ENCODE data around the gene ARID5B. TPM values are rescaled to one million over a fixed set of nuclear protein-coding genes. Genes with fewer than 3 reads are reported as not detected.

ARID5B gene
- total and polyA plus RNA-seq, 2 donors (not counting 3 experiments of a cell fraction or from before 2014, with no cell fraction given) = 5.6 to 8.9 TPM

DNA sequence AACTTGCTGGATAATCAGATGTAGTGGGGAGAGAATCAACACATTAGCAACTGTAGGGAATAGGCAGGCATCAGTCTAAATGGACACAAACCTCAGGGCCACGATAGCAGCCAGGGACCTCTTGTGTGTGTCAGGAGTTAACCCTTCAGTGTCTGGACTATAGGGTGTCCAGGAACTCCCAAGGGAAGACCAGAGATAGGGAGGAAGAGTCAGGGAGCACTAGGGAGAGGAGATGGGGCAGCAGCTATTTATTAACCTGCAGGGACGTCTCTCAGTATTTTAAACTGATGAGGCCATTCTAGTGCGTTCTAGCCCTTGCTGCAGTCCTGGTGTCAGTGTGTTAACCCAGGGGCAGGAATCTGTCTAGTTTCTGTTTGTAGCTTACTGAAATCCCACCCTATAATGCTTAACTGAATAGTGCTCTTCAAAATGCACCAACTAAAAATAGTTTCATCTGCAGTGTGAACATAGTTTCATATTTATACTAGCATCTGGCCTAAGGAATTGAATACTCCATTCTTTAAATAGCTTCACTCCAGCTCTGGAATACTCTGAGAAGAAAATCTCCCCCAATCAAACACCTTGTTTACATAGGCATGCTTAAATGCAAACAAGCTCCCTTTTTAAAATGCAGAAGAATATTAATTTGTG is 62.7 kb downstream of the ARID5B start:
- Histone ChIP-seq H3K9me3 (replicated peaks; ENCODE audit: control insufficient read depth, insufficient read depth, low read length) (no peaks in the 10 kb centered on the region), H3K4me1 (ENCODE audit: control insufficient read depth, extremely low read depth, insufficient read depth, low read length) (no peaks in the 10 kb centered on the region), H3K27me3 (ENCODE audit: control insufficient read depth in 2 of 2, insufficient read depth in 2 of 2, low read length in 2 of 2) (no peaks in the 10 kb centered on the region), H2AFZ (ENCODE audit: low read depth, low read length) (no peak overlapping the region), H4K20me1 (replicated peaks; ENCODE audit: control insufficient read depth, extremely low read depth, insufficient read depth, low read length) (no peaks in the 10 kb centered on the region), H3K9me1 (replicated peaks; ENCODE audit: control insufficient read depth, extremely low read depth, insufficient read depth, low read length) (no peaks in the 10 kb centered on the region), H3K9ac (replicated peaks; ENCODE audit: extremely low read depth, insufficient read depth, low read length) (no peak overlapping the region), H3K4me3 (replicated peaks in 1 of 3; ENCODE audit: insufficient read depth in 1 of 3, low read depth in 1 of 3, low read length in 3 of 3) (no peak overlapping the region), H3K36me3 (ENCODE audit: control insufficient read depth in 2 of 2, extremely low read depth in 1 of 2, insufficient read depth in 2 of 2, low read length in 2 of 2) (no peaks in the 10 kb centered on the region), H3K27ac (ENCODE audit: insufficient read depth, low read depth, low read length) (no peak overlapping the region), H3K79me2 (ENCODE audit: control insufficient read depth, insufficient read depth, low read length) (no peaks in the 10 kb centered on the region), H3K4me2 (ENCODE audit: insufficient read depth, low read length) (no peak overlapping the region)
- POLR2A ChIA-PET = no interaction called here
- DNase-seq (ENCODE audit: low read depth, low spot score) (no peak), FAIRE-seq (no peak)
- CTCF ChIA-PET = interaction anchor here (1.2 to 1.3 kb wide), 2 partner anchors 11 to 12 kb away, joined by 4 to 5 read pairs; no protein-coding TSS in a partner anchor
- dilution Hi-C loops (cut with MboI; ENCODE audit: extremely low pct_ligation_motif_present, low sequenced_read_pairs) = no loop called here
- intact Hi-C loops (cut with micrococcal nuclease) = no loop called here
- TF ChIP-seq EZH2 (IDR thresholded peaks at IDR 0.05; ENCODE audit: borderline replicate concordance, low read depth, low read length, severe bottlenecking) = no peak
- TF ChIP-seq POLR2AphosphoS5 (IDR thresholded peaks at IDR 0.05; ENCODE audit: insufficient read depth, low read depth, low read length) = no peak
- no peak for TF ChIP-seq GATA2 (IDR thresholded peaks at IDR 0.05; ENCODE audit: insufficient read depth, insufficient read length, low read depth, low read length)
- no peak for TF ChIP-seq JUN (IDR thresholded peaks at IDR 0.05; ENCODE audit: borderline replicate concordance, insufficient read depth, insufficient read length, low read depth)
- no peak for TF ChIP-seq MYC (IDR thresholded peaks at IDR 0.05; ENCODE audit: low read depth, low read length)
- no peak for TF ChIP-seq POLR2A (IDR thresholded peaks at IDR 0.05; ENCODE audit: low read depth, low read length)
- TF ChIP-seq MAX (IDR thresholded peaks at IDR 0.05; ENCODE audit: insufficient read depth, insufficient read length) = no peak
- TF ChIP-seq, protein P1, sequence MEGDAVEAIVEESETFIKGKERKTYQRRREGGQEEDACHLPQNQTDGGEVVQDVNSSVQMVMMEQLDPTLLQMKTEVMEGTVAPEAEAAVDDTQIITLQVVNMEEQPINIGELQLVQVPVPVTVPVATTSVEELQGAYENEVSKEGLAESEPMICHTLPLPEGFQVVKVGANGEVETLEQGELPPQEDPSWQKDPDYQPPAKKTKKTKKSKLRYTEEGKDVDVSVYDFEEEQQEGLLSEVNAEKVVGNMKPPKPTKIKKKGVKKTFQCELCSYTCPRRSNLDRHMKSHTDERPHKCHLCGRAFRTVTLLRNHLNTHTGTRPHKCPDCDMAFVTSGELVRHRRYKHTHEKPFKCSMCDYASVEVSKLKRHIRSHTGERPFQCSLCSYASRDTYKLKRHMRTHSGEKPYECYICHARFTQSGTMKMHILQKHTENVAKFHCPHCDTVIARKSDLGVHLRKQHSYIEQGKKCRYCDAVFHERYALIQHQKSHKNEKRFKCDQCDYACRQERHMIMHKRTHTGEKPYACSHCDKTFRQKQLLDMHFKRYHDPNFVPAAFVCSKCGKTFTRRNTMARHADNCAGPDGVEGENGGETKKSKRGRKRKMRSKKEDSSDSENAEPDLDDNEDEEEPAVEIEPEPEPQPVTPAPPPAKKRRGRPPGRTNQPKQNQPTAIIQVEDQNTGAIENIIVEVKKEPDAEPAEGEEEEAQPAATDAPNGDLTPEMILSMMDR (IDR thresholded peaks at IDR 0.05; ENCODE audit: extremely low read depth in 1 of 2, insufficient read depth in 1 of 2, low read depth in 1 of 2, low read length in 2 of 2) = no peak
- TF ChIP-seq FOS (IDR thresholded peaks at IDR 0.05; ENCODE audit: borderline replicate concordance, insufficient read depth, low read length) = no peak
- BruUV-seq (replicated peaks) = no TSS peak

Measured in endothelial cell of umbilical vein (primary cell).